Stomach (tissue), 9 donors: ENCODE data around the gene NEK7. TPM values are rescaled to one million over a fixed set of nuclear protein-coding genes. Genes with fewer than 3 reads are reported as not detected.
A peak's percentile ranks its signal among the peaks of the same experiment; 100 is the strongest.

ENCODE experiments used
- DNase-seq, 2 donors: peaks; one replicate each; pipeline versions ENCODE4 v3.0.0 to v3.0.0-alpha.2; 2013 to 2019
- H3K27ac ChIP-seq, 5 donors: fragments of 200-600 bp in 4 of 5; sonication (generic) in 4 of 5; one replicate each; pipeline ENCODE4 v1.5.1; 2013 to 2019; ENCODE audit warnings: mild to moderate bottlenecking in 1 of 5, moderate library complexity in 1 of 5
- H3K27me3 ChIP-seq, 3 donors: fragments of 200-600 bp; sonication (generic); one replicate each; pipeline ENCODE4 v1.5.1; 2017 to 2019; ENCODE audit warnings: mixed run types in 1 of 3
- H3K36me3 ChIP-seq, 4 donors: fragments of 200-600 bp; sonication (generic); 1 replicate in 3 of 4; 2 replicates in 1 of 4; pipeline ENCODE4 v1.5.1; 2016 to 2019
- H3K4me1 ChIP-seq, 4 donors: fragments of 200-600 bp; sonication (generic); one replicate each; pipeline ENCODE4 v1.5.1; 2016 to 2019
- H3K4me3 ChIP-seq, 4 donors: fragments of 200-600 bp; sonication (generic) in 3 of 4; one replicate each; pipeline ENCODE4 v1.5.1; 2016 to 2019; ENCODE audit warnings: mild to moderate bottlenecking in 1 of 4
- H3K9me3 ChIP-seq, 4 donors: fragments of 200-600 bp; sonication (generic); one replicate each; pipeline ENCODE4 v1.5.1; 2016 to 2019
- EP300 ChIP-seq: sonication (generic); formaldehyde crosslinking; IDR thresholded peaks from one replicate; pipeline ENCODE4 v1.6.1; 2017; ENCODE audit warnings: antibody characterized with exemption
- POLR2A ChIP-seq, 4 donors: fragments of 450-650 bp; IDR thresholded peaks; one replicate each; pipeline ENCODE4 v1.6.1; 2016; ENCODE audit warnings: antibody characterized with exemption in 4 of 4, control low read depth in 2 of 4, mild to moderate bottlenecking in 1 of 4, moderate library complexity in 1 of 4
- POLR2AphosphoS5 ChIP-seq, 3 donors: sonication (generic); formaldehyde crosslinking; IDR thresholded peaks; one replicate each; pipeline ENCODE4 v1.6.1; 2016; ENCODE audit warnings: antibody characterized with exemption in 3 of 3
- WGBS, 5 donors: extraction: QIAGEN DNeasy Blood & Tissue Kit in 3 of 5; methylation state at CpG; one replicate each; pipeline versions ENCODE4 v1.1.5 to v1.1.7; 2013 to 2018; 5-methylcytosine and 5-hydroxymethylcytosine counted together
- intact Hi-C: fragments of 100-400 bp; cut with DNase I; formaldehyde crosslinking; loops from one replicate; pipeline ENCODE4 v1.15.1; 2023; ENCODE audit warnings: low total_unique reads
- polyA plus RNA-seq, 3 donors: library from polyadenylated mRNA; stranded (reverse); fragments of 200-250 nt; gene quantifications; one replicate each; pipeline ENCODE4 v1.2.3, GENCODE V29; 2013
- total RNA-seq, 5 donors: library from RNA; depleted of rRNA; stranded (reverse); fragments of >200 nt; gene quantifications; one replicate each; pipeline versions ENCODE4 v1.1.0 to v1.2.3, GENCODE V29; 2014 to 2016
- TF ChIP-seq, protein P1 (sequence below), 7 experiments: fragments of 450-650 bp in 4 of 7; fragments of 200-600 bp in 3 of 7; sonication (generic) in 3 of 7; IDR thresholded peaks; one replicate each; pipeline ENCODE4 v1.5.1; 2016 to 2019; ENCODE audit warnings: antibody characterized with exemption in 7 of 7, control low read depth in 2 of 7, mild to moderate bottlenecking in 1 of 7
- donor health status: healthy with polysubstance abuse.
- donor health status: Bipolar disorder and iron deficiency.
- donor health status: healthy.

Gene NEK7
- total and polyA plus RNA-seq, 8 donors = 13.2 to 116 (median 35.4) TPM

GRCh38 chr1:198234520-198235251 lies 77.9 kb downstream of the NEK7 start:
- Histone ChIP-seq H3K27ac (peak overlapping the region in 2 of 5 donors; percentile 45 to 60), H3K4me3 (no peak overlapping the region), H3K27me3 (no peaks in the 10 kb centered on the region), H3K9me3 (peaks cover 0 to 3% (median 0%) of the 10 kb centered on the region in 4 donors), H3K36me3 (peaks cover 0 to 11% (median 10%) of the 10 kb centered on the region in 4 donors), H3K4me1 (peaks cover 0 to 22% (median 13%) of the 10 kb centered on the region in 4 donors)
- DNase-seq = peak in 1 of 2 donors; percentile 11
- no peak for TF ChIP-seq POLR2A (IDR thresholded peaks at IDR 0.05)
- TF ChIP-seq, protein P1, sequence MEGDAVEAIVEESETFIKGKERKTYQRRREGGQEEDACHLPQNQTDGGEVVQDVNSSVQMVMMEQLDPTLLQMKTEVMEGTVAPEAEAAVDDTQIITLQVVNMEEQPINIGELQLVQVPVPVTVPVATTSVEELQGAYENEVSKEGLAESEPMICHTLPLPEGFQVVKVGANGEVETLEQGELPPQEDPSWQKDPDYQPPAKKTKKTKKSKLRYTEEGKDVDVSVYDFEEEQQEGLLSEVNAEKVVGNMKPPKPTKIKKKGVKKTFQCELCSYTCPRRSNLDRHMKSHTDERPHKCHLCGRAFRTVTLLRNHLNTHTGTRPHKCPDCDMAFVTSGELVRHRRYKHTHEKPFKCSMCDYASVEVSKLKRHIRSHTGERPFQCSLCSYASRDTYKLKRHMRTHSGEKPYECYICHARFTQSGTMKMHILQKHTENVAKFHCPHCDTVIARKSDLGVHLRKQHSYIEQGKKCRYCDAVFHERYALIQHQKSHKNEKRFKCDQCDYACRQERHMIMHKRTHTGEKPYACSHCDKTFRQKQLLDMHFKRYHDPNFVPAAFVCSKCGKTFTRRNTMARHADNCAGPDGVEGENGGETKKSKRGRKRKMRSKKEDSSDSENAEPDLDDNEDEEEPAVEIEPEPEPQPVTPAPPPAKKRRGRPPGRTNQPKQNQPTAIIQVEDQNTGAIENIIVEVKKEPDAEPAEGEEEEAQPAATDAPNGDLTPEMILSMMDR (IDR thresholded peaks at IDR 0.05) = no peak
- no peak for TF ChIP-seq EP300
- TF ChIP-seq POLR2AphosphoS5 (IDR thresholded peaks at IDR 0.05) = no peak
- 38 to 44% (median 44%) methylated on average over 5 of the region's 5 CpGs for WGBS, 5 donors
- intact Hi-C loops = no loop called here

DNA sequence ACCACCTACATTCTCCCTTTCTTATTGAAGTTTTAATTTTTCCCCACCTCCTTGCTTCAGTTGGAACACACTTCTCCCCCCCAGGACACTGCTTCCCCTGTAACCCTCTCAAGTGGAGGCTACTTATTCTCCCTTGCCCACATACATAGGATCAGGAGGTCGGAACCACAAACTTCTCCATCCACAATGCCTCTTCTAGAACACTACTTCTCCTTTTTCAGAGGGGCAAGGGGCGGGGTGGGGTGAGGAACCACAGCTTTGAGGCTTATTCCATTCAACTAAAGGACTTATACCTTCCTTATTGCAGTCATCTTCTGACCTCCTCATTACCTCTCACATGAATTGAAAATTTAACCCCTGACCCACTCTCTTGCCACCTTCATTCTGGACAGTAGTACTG lies 81.3 kb downstream of the NEK7 start:
- WGBS, 5 donors = 76 to 90% (median 87%) methylated on average over 2 of the region's 2 CpGs
- Histone ChIP-seq H3K4me3 (no peak overlapping the region), H3K27ac (no peak overlapping the region), H3K9me3 (peaks cover 0 to 3% (median 0%) of the 10 kb centered on the region in 4 donors), H3K27me3 (no peaks in the 10 kb centered on the region), H3K4me1 (peaks cover 0 to 17% (median 11%) of the 10 kb centered on the region in 4 donors), H3K36me3 (peaks cover 0 to 11% (median 10%) of the 10 kb centered on the region in 4 donors)
- TF ChIP-seq POLR2A (IDR thresholded peaks at IDR 0.05) = no peak
- TF ChIP-seq, protein P1 (IDR thresholded peaks at IDR 0.05) = no peak
- no peak for TF ChIP-seq POLR2AphosphoS5 (IDR thresholded peaks at IDR 0.05)
- no peak for TF ChIP-seq EP300
- DNase-seq = peak in 1 of 2 donors; percentile 15
- intact Hi-C loops = no loop called here

- WGBS, 5 donors = 44 to 94% (median 93%) methylated on average over 2 of the region's 2 CpGs
- peaks cover 0 to 1% (median 0%) of the 10 kb centered on the region in 4 donors for H3K9me3 ChIP-seq
- no peak overlapping the region for H3K4me3 ChIP-seq
- no peak for DNase-seq
- H3K27ac ChIP-seq = no peak overlapping the region
- peaks cover 0 to 22% (median 11%) of the 10 kb centered on the region in 4 donors for H3K4me1 ChIP-seq
- peaks cover 0 to 6% (median 5%) of the 10 kb centered on the region in 4 donors for H3K36me3 ChIP-seq
- intact Hi-C loops = no loop called here
- no peak for TF ChIP-seq EP300
- TF ChIP-seq, protein P1 (IDR thresholded peaks at IDR 0.05) = no peak
- TF ChIP-seq POLR2AphosphoS5 (IDR thresholded peaks at IDR 0.05) = no peak
- TF ChIP-seq POLR2A (IDR thresholded peaks at IDR 0.05) = no peak
- H3K27me3 ChIP-seq = no peaks in the 10 kb centered on the region
Observed at GRCh38 chr1:198241553-198241952, 84.8 kb downstream of the NEK7 start.

DNA sequence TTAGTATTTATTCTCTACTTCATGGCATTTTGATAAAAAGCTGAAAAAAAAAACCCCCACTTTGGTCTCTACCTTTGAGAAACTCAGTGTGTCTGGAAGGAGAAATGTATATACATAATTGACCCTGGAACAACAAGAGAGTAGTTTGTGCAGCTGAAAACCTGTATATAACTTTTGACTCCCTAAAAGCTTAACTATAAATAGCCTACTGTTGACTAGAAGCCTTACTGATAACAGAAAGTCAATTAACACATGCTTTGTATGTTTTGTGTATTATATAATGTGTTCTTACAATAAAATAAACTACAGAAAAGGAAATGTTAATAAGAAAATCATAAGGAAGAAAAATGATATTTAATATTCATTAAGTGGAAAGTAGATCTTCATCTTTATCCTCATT lies 88.0 kb downstream of the NEK7 start:
- Histone ChIP-seq H3K4me1 (peaks cover 0 to 22% (median 11%) of the 10 kb centered on the region in 4 donors), H3K4me3 (no peak overlapping the region), H3K27ac (no peak overlapping the region), H3K27me3 (no peaks in the 10 kb centered on the region), H3K9me3 (no peaks in the 10 kb centered on the region), H3K36me3 (peaks cover 0 to 3% (median 0%) of the 10 kb centered on the region in 4 donors)
- intact Hi-C loops = no loop called here
- TF ChIP-seq EP300 (no peak), POLR2AphosphoS5 (IDR thresholded peaks at IDR 0.05) (no peak), POLR2A (IDR thresholded peaks at IDR 0.05) (no peak)
- TF ChIP-seq, protein P1 (IDR thresholded peaks at IDR 0.05) = no peak
- no peak for DNase-seq
